Tracheal epithelial cell (primary cell): ENCODE results near the gene RNF181. TPM values are rescaled to one million over a fixed set of nuclear protein-coding genes. Genes with fewer than 3 reads are reported as not detected.

ENCODE experiments used
- total RNA-seq: library from RNA; depleted of rRNA; stranded (reverse); fragments of >200 nt; gene quantifications from 2 replicates; pipeline ENCODE4 v1.2.1, GENCODE V29; 2014

RNF181 gene
- 221 and 249 TPM in 2 replicates for total RNA-seq

GRCh38 chr2:85595301-85596025 is at the start of gene RNF181:
Gene RNF181 (plus strand): TSS chr2:85595745. CDS start chr2:85595764, 19 bp downstream.

GRCh38 chr2:85561280-85562212 is 34.0 kb upstream of the RNF181 start, which contains the start of gene GGCX:
Gene GGCX (minus strand): TSS chr2:85561493. CDS start chr2:85561428, 65 bp downstream.

GRCh38 chr2:85577386-85578242 is 17.9 kb upstream of the RNF181 start, which contains the start of gene VAMP8:
Gene VAMP8 (plus strand): TSS chr2:85577586. CDS start chr2:85577647, 61 bp downstream.

GRCh38 chr2:85584354-85584856 is 11.1 kb upstream of the RNF181 start, which contains the start of gene VAMP5:
Gene VAMP5 (plus strand): TSS chr2:85584431. CDS start chr2:85584491, 60 bp downstream.

GRCh38 chr2:85602476-85603234 is 7.1 kb downstream of the RNF181 start, which contains the start of gene TMEM150A:
Gene TMEM150A (minus strand): TSS chr2:85602698. CDS start chr2:85601948, 750 bp downstream.

GRCh38 chr2:85611705-85612587 is 16.4 kb downstream of the RNF181 start, which contains the start of gene C2orf68:
Gene C2orf68 (minus strand): TSS chr2:85612066. CDS start chr2:85611984, 82 bp downstream.

Other genes with a start within 250 kb of the RNF181 start
- gene RETSAT, start 241.2 kb upstream of the RNF181 start, total RNA-seq = 104 and 108 TPM in 2 replicates
- 7.7 and 15.6 TPM in 2 replicates for gene ELMOD3, start 241.0 kb upstream of the RNF181 start, total RNA-seq
- 625 and 657 TPM in 2 replicates for gene CAPG, start 185.4 kb upstream of the RNF181 start, total RNA-seq
- gene SH2D6, start 177.0 kb upstream of the RNF181 start, total RNA-seq = not detected in 2 replicates
- 49.4 and 75.9 TPM in 2 replicates for gene MAT2A, start 56.6 kb upstream of the RNF181 start, total RNA-seq
- 27.3 and 35.4 TPM in 2 replicates for gene GGCX, start 34.3 kb upstream of the RNF181 start, total RNA-seq
- gene VAMP8, start 18.2 kb upstream of the RNF181 start, total RNA-seq = 36.2 and 42.2 TPM in 2 replicates
- 4.1 TPM in 1 of 2 replicates, not detected in the other for gene VAMP5, start 11.3 kb upstream of the RNF181 start, total RNA-seq
- gene TMEM150A, start 7.0 kb downstream of the RNF181 start, total RNA-seq = 10.7 and 12.8 TPM in 2 replicates
- gene C2orf68, start 16.3 kb downstream of the RNF181 start, total RNA-seq = 16.0 and 20.0 TPM in 2 replicates
- gene USP39, start 20.4 kb downstream of the RNF181 start, total RNA-seq = 32.8 and 36.4 TPM in 2 replicates
- not detected in 2 replicates for gene SFTPB, start 72.5 kb downstream of the RNF181 start, total RNA-seq
- not detected in 2 replicates for gene GNLY, start 98.6 kb downstream of the RNF181 start, total RNA-seq
- gene ATOH8, start 158.2 kb downstream of the RNF181 start, total RNA-seq = 0.96 TPM in 1 of 2 replicates, not detected in the other